ENCODE data around the gene GPRC5C. TPM values are rescaled to one million over a fixed set of nuclear protein-coding genes. Genes with fewer than 3 reads are reported as not detected.
A peak's percentile ranks its signal among the peaks of the same experiment; 100 is the strongest.

The GPRC5C gene
- total and polyA plus RNA-seq, 4 donors: 34.2 to 195 (median 119) TPM

DNA sequence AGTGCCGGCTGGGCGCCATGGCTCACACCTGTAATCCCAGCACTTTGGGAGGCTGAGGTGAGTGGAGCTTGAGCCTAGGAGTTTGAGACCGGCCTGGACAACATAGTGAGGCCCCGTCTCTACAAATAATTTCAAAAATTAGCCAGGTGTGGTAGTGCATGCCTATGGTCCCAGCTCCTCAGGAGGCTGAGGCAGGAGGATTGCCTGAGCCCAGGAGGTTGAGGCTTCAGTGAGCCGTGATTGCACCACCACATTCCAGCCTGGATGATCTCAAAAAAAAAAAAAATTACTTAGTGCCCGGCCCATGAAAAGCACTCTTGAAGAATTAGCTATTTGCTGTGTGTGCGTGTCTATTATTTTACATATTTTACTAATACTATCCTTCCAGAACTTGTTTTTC, 9.6 kb downstream of the GPRC5C start:
- no peak for DNase-seq (ENCODE audit: low spot score)
- Histone ChIP-seq H3K9ac (ENCODE audit: low read depth in 1 of 2, low read length in 2 of 2) (no peak overlapping the region), H3K4me3 (ENCODE audit: low read depth in 1 of 3, low read length in 3 of 3) (no peak overlapping the region), H3K4me1 (ENCODE audit: control insufficient read depth in 4 of 4, insufficient read depth in 4 of 4, low read length in 3 of 4) (peaks cover 23 to 84% (median 68%) of the 10 kb centered on the region in 4 donors), H3K27me3 (ENCODE audit: control insufficient read depth in 4 of 4, insufficient read depth in 4 of 4, low read length in 3 of 4) (no peaks in the 10 kb centered on the region), H3K27ac (ENCODE audit: low read depth in 1 of 2, low read length in 2 of 2) (peak overlapping the region; percentile 25 to 44), H3K9me3 (ENCODE audit: control insufficient read depth in 4 of 4, low read length in 3 of 4) (no peaks in the 10 kb centered on the region), H3K36me3 (ENCODE audit: control insufficient read depth in 4 of 4, insufficient read depth in 3 of 4, low read depth in 1 of 4, low read length in 3 of 4) (peaks cover 0 to 11% (median 0%) of the 10 kb centered on the region in 4 donors)
- TF ChIP-seq NR2F2 (IDR thresholded peaks at IDR 0.05) (no peak), JUND (IDR thresholded peaks at IDR 0.05) (no peak), RAD21 (IDR thresholded peaks at IDR 0.05) (no peak), GABPA (IDR thresholded peaks at IDR 0.05 in 1 of 2, conservative IDR thresholded peaks at IDR 0.05 in 1 of 2) (no peak), TAF1 (conservative IDR thresholded peaks at IDR 0.05) (no peak), HNF4A (conservative IDR thresholded peaks at IDR 0.05) (no peak), FOXA2 (IDR thresholded peaks at IDR 0.05) (no peak), EGR1 (IDR thresholded peaks at IDR 0.05; ENCODE audit: low read depth in 2 of 2) (no peak), FOXA1 (IDR thresholded peaks at IDR 0.05) (no peak), YY1 (IDR thresholded peaks at IDR 0.05) (no peak), SP1 (IDR thresholded peaks at IDR 0.05) (no peak), HNF4G (IDR thresholded peaks at IDR 0.05) (no peak), RXRA (IDR thresholded peaks at IDR 0.05) (no peak)
- TF ChIP-seq, protein P1, sequence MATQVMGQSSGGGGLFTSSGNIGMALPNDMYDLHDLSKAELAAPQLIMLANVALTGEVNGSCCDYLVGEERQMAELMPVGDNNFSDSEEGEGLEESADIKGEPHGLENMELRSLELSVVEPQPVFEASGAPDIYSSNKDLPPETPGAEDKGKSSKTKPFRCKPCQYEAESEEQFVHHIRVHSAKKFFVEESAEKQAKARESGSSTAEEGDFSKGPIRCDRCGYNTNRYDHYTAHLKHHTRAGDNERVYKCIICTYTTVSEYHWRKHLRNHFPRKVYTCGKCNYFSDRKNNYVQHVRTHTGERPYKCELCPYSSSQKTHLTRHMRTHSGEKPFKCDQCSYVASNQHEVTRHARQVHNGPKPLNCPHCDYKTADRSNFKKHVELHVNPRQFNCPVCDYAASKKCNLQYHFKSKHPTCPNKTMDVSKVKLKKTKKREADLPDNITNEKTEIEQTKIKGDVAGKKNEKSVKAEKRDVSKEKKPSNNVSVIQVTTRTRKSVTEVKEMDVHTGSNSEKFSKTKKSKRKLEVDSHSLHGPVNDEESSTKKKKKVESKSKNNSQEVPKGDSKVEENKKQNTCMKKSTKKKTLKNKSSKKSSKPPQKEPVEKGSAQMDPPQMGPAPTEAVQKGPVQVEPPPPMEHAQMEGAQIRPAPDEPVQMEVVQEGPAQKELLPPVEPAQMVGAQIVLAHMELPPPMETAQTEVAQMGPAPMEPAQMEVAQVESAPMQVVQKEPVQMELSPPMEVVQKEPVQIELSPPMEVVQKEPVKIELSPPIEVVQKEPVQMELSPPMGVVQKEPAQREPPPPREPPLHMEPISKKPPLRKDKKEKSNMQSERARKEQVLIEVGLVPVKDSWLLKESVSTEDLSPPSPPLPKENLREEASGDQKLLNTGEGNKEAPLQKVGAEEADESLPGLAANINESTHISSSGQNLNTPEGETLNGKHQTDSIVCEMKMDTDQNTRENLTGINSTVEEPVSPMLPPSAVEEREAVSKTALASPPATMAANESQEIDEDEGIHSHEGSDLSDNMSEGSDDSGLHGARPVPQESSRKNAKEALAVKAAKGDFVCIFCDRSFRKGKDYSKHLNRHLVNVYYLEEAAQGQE (IDR thresholded peaks at IDR 0.05): no peak
- TF ChIP-seq, protein P2, sequence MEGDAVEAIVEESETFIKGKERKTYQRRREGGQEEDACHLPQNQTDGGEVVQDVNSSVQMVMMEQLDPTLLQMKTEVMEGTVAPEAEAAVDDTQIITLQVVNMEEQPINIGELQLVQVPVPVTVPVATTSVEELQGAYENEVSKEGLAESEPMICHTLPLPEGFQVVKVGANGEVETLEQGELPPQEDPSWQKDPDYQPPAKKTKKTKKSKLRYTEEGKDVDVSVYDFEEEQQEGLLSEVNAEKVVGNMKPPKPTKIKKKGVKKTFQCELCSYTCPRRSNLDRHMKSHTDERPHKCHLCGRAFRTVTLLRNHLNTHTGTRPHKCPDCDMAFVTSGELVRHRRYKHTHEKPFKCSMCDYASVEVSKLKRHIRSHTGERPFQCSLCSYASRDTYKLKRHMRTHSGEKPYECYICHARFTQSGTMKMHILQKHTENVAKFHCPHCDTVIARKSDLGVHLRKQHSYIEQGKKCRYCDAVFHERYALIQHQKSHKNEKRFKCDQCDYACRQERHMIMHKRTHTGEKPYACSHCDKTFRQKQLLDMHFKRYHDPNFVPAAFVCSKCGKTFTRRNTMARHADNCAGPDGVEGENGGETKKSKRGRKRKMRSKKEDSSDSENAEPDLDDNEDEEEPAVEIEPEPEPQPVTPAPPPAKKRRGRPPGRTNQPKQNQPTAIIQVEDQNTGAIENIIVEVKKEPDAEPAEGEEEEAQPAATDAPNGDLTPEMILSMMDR (IDR thresholded peaks at IDR 0.05; ENCODE audit: low read depth, low read length, missing input control): no peak
- TF ChIP-seq, protein P3, sequence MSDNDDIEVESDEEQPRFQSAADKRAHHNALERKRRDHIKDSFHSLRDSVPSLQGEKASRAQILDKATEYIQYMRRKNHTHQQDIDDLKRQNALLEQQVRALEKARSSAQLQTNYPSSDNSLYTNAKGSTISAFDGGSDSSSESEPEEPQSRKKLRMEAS (IDR thresholded peaks at IDR 0.05): no peak
- TF ChIP-seq, protein P4, sequence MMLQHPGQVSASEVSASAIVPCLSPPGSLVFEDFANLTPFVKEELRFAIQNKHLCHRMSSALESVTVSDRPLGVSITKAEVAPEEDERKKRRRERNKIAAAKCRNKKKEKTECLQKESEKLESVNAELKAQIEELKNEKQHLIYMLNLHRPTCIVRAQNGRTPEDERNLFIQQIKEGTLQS (IDR thresholded peaks at IDR 0.05): no peak
- TF ChIP-seq, protein P5, sequence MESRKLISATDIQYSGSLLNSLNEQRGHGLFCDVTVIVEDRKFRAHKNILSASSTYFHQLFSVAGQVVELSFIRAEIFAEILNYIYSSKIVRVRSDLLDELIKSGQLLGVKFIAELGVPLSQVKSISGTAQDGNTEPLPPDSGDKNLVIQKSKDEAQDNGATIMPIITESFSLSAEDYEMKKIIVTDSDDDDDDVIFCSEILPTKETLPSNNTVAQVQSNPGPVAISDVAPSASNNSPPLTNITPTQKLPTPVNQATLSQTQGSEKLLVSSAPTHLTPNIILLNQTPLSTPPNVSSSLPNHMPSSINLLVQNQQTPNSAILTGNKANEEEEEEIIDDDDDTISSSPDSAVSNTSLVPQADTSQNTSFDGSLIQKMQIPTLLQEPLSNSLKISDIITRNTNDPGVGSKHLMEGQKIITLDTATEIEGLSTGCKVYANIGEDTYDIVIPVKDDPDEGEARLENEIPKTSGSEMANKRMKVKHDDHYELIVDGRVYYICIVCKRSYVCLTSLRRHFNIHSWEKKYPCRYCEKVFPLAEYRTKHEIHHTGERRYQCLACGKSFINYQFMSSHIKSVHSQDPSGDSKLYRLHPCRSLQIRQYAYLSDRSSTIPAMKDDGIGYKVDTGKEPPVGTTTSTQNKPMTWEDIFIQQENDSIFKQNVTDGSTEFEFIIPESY (IDR thresholded peaks at IDR 0.05): no peak
- WGBS: 84% methylated on average over 7 of the region's 7 CpGs

All from liver (tissue), 9 donors.